GM18873 (cell line): ENCODE measurements around the gene FIGNL1.

Experiments
- ATAC-seq: cut with Tn5 transposase; IDR thresholded peaks from one replicate; pipeline ENCODE4 v1.9.1; 2021; ENCODE audit warnings: mild to moderate bottlenecking, moderate library complexity, moderate number of reproducible peaks; ENCODE audit not compliant: unreplicated experiment, low FRiP score

FIGNL1 gene

GRCh38 chr7:50431316-50431715 lies 18.8 kb downstream of the FIGNL1 start:
- no peak for ATAC-seq

- no peak for ATAC-seq
Observed at GRCh38 chr7:50428911-50429310, 21.2 kb downstream of the FIGNL1 start.

GRCh38 chr7:50427518-50427917 lies 22.6 kb downstream of the FIGNL1 start:
- ATAC-seq = no peak

GRCh38 chr7:50426280-50427045 lies 23.7 kb downstream of the FIGNL1 start:
- ATAC-seq = no peak

- no peak for ATAC-seq
Observed at GRCh38 chr7:50425318-50425717, 24.8 kb downstream of the FIGNL1 start.

GRCh38 chr7:50423860-50424259 lies 26.3 kb downstream of the FIGNL1 start:
- no peak for ATAC-seq

- ATAC-seq = no peak
Observed at GRCh38 chr7:50422858-50423257, 27.3 kb downstream of the FIGNL1 start.

- ATAC-seq = no peak
Observed at GRCh38 chr7:50421043-50421442, 29.1 kb downstream of the FIGNL1 start.

GRCh38 chr7:50418526-50419290 lies 31.4 kb downstream of the FIGNL1 start:
- no peak for ATAC-seq

- ATAC-seq = peak; percentile 86
Observed at GRCh38 chr7:50418086-50418515, 32.0 kb downstream of the FIGNL1 start.

GRCh38 chr7:50416527-50417182 lies 33.5 kb downstream of the FIGNL1 start:
- ATAC-seq = peak; percentile 63

- ATAC-seq = no peak
Observed at GRCh38 chr7:50415844-50416364, 34.2 kb downstream of the FIGNL1 start.

GRCh38 chr7:50413561-50413960 lies 36.6 kb downstream of the FIGNL1 start:
- ATAC-seq = no peak

GRCh38 chr7:50412973-50413372 lies 37.2 kb downstream of the FIGNL1 start:
- no peak for ATAC-seq

GRCh38 chr7:50411332-50411731 lies 38.8 kb downstream of the FIGNL1 start:
- ATAC-seq = no peak

- ATAC-seq = peak; percentile 48
Observed at GRCh38 chr7:50409856-50410745, 40.0 kb downstream of the FIGNL1 start.

- ATAC-seq = no peak
Observed at GRCh38 chr7:50406935-50407334, 43.2 kb downstream of the FIGNL1 start.

- no peak for ATAC-seq
Observed at GRCh38 chr7:50405221-50405620, 44.9 kb downstream of the FIGNL1 start.

- no peak for ATAC-seq
Observed at GRCh38 chr7:50404392-50404791, 45.8 kb downstream of the FIGNL1 start.

GRCh38 chr7:50400114-50400513 lies 50.0 kb downstream of the FIGNL1 start:
- ATAC-seq = no peak
